HepG2 (cell line): ENCODE measurements around the gene AHNAK. TPM values are rescaled to one million over a fixed set of nuclear protein-coding genes. Genes with fewer than 3 reads are reported as not detected.

Experiments
- HDAC2 ChIP-seq: sonication (generic); formaldehyde crosslinking; IDR thresholded peaks from 2 replicates; pipeline ENCODE4 v1.4.0; 2020; ENCODE audit warnings: missing genetic modification reagents
- HIC2 ChIP-seq: sonication (generic); formaldehyde crosslinking; IDR thresholded peaks from 2 replicates; pipeline ENCODE4 v1.9.0; 2022; ENCODE audit warnings: low read depth, missing genetic modification reagents
- HNF1A ChIP-seq, 2 experiments: sonication (generic) in 1 of 2; formaldehyde crosslinking in 1 of 2; IDR thresholded peaks; 2 replicates each; pipeline versions ENCODE4 v1.4.0 to v1.6.1; 2016 to 2020; ENCODE audit warnings: borderline replicate concordance in 1 of 2, low read depth in 1 of 2, mild to moderate bottlenecking in 1 of 2, missing genetic modification reagents in 1 of 2
- NAIF1 ChIP-seq: sonication (generic); formaldehyde crosslinking; IDR thresholded peaks from 2 replicates; pipeline ENCODE4 v1.5.0; 2020; ENCODE audit warnings: mild to moderate bottlenecking, missing genetic modification reagents, borderline replicate concordance
- PPARG ChIP-seq: conservative IDR thresholded peaks from 2 replicates; pipeline ENCODE4 v1.6.1; 2016; ENCODE audit warnings: missing biosample characterization, missing genetic modification reagents
- SAP130 ChIP-seq: IDR thresholded peaks from 2 replicates; pipeline ENCODE4 v1.6.1; 2016; ENCODE audit warnings: low read depth
- TFAP4 ChIP-seq: sonication (generic); IDR thresholded peaks from 2 replicates; pipeline ENCODE4 v1.6.1; 2016; ENCODE audit warnings: low read depth, borderline replicate concordance
- ZBTB43 ChIP-seq: sonication (generic); formaldehyde crosslinking; conservative IDR thresholded peaks from 2 replicates; pipeline ENCODE4 v1.4.0; 2020; ENCODE audit warnings: missing genetic modification reagents
- ZNF280D ChIP-seq: sonication (generic); formaldehyde crosslinking; IDR thresholded peaks from 2 replicates; pipeline ENCODE4 v1.5.1; 2020; ENCODE audit warnings: mild to moderate bottlenecking, missing genetic modification reagents
- ZNF362 ChIP-seq: sonication (generic); formaldehyde crosslinking; IDR thresholded peaks from 2 replicates; pipeline ENCODE4 v1.4.0; 2020; ENCODE audit warnings: missing genetic modification reagents, mild to moderate bottlenecking, borderline replicate concordance
- polyA plus RNA-seq, 8 experiments: library from polyadenylated mRNA; depleted of rRNA in 3 of 8; stranded (reverse) in 7 of 8; unstranded in 1 of 8; fragments of >200 nt; fragmentation: Illumina TruSeq in 4 of 8; extraction: Trizol in 4 of 8; gene quantifications; 2 replicates each; pipeline versions ENCODE4 v1.2.1 to v1.2.3, GENCODE V29; 2011 to 2016; ENCODE audit warnings: low read depth in 4 of 8, missing spikeins in 1 of 8, mixed read lengths in 1 of 8; ENCODE audit not compliant: insufficient read depth in 1 of 8
- total RNA-seq, 5 experiments: library from RNA; depleted of rRNA; stranded (reverse); fragments of >200 nt; fragmentation: Illumina TruSeq; extraction: Trizol; gene quantifications; 2 replicates each; pipeline ENCODE4 v1.2.3, GENCODE V29; 2016; ENCODE audit warnings: low read depth in 1 of 5

Gene AHNAK
- total and polyA plus RNA-seq, 2 of the 13 experiments (the other 11 are each of a cell fraction or from before 2014, with no cell fraction given) = 23.4 to 25.0 TPM

- TF ChIP-seq NAIF1 (CRISPR knock-in tag) (0 out of 2 replicates have a peak, but pooled peaks have one; percentile 14), ZNF362 (CRISPR knock-in tag) (peak; percentile 79; the same call in 1 of the 2 replicates), HDAC2 (CRISPR knock-in tag) (peak; percentile 67), SAP130 (CRISPR knock-in tag) (peak; percentile 59), PPARG (CRISPR knock-in tag) (peak; percentile 74), HIC2 (CRISPR knock-in tag) (0 out of 2 replicates have a peak, but pooled peaks have one; percentile 40), ZBTB43 (CRISPR knock-in tag) (no peak), HNF1A (IDR thresholded peaks at IDR 0.05; ENCODE audit: low read depth) (peak; percentile 34; the same call in 1 of the 2 replicates), HNF1A (CRISPR knock-in tag; IDR thresholded peaks at IDR 0.05; ENCODE audit: borderline replicate concordance) (no peak), ZNF280D (CRISPR knock-in tag) (peak; percentile 66; the same call in 1 of the 2 replicates), TFAP4 (peak; percentile 37; the same call in 1 of the 2 replicates)
These were observed 108.0 kb downstream of the AHNAK start (continued) for GRCh38 chr11:62438641-62439040.
